HEK293T (cell line): ENCODE data around the gene FCER1G.

Source experiments
- CTCF ChIA-PET: fragments of 350-600 bp; formaldehyde crosslinking; extraction: SDS; loops from one replicate; lab custom pipeline; 2021; ENCODE audit warnings: antibody characterized with exemption, inconsistent platforms; lab: Yijun Ruan, JAX
- POLR2A ChIA-PET: fragments of 350-600 bp; formaldehyde crosslinking; extraction: SDS; loops from one replicate; lab custom pipeline; 2020; ENCODE audit warnings: antibody characterized with exemption, inconsistent platforms; lab: Yijun Ruan, JAX
- DNase-seq: peaks from one replicate; pipeline ENCODE4 v3.0.0; 2012; ENCODE audit warnings: mixed read lengths; ENCODE audit errors: extremely low spot score
- ARNT ChIP-seq: fragments of 450-650 bp; IDR thresholded peaks from 2 replicates; pipeline ENCODE4 v1.6.1; 2017; ENCODE audit warnings: mild to moderate bottlenecking
- BHLHE40 ChIP-seq: fragments of 450-650 bp; IDR thresholded peaks from 2 replicates; pipeline ENCODE4 v1.6.1; 2016; ENCODE audit warnings: mild to moderate bottlenecking, moderate library complexity, borderline replicate concordance
- CTBP1 ChIP-seq: fragments of 450-650 bp; IDR thresholded peaks from 2 replicates; pipeline ENCODE4 v1.6.1; 2016; ENCODE audit warnings: borderline replicate concordance
- ELF4 ChIP-seq: fragments of 450-650 bp; IDR thresholded peaks from 2 replicates; pipeline ENCODE4 v1.6.1; 2017; ENCODE audit warnings: antibody characterized with exemption
- FOXA1 ChIP-seq: fragments of 450-650 bp; IDR thresholded peaks from 2 replicates; pipeline ENCODE4 v1.6.1; 2016; ENCODE audit warnings: mild to moderate bottlenecking
- FOXK2 ChIP-seq: fragments of 450-650 bp; IDR thresholded peaks from 2 replicates; pipeline ENCODE4 v1.6.1; 2016; ENCODE audit warnings: mild to moderate bottlenecking
- FOXM1 ChIP-seq: fragments of 450-650 bp; IDR thresholded peaks from 2 replicates; pipeline ENCODE4 v1.6.1; 2017; ENCODE audit warnings: mild to moderate bottlenecking, borderline replicate concordance
- HDGF ChIP-seq: fragments of 450-650 bp; IDR thresholded peaks from 2 replicates; pipeline ENCODE4 v1.6.1; 2017; ENCODE audit warnings: antibody characterized with exemption, borderline replicate concordance
- L3MBTL2 ChIP-seq: fragments of 450-650 bp; conservative IDR thresholded peaks from 2 replicates; pipeline ENCODE4 v1.6.1; 2016; ENCODE audit warnings: mild to moderate bottlenecking
- LEF1 ChIP-seq: fragments of 450-650 bp; IDR thresholded peaks from 2 replicates; pipeline ENCODE4 v1.6.1; 2017; ENCODE audit warnings: mild to moderate bottlenecking, borderline replicate concordance
- NFRKB ChIP-seq: fragments of 450-650 bp; IDR thresholded peaks from 2 replicates; pipeline ENCODE4 v1.6.1; 2016; ENCODE audit warnings: mild to moderate bottlenecking, moderate library complexity
- PKNOX1 ChIP-seq: fragments of 450-650 bp; IDR thresholded peaks from 2 replicates; pipeline ENCODE4 v1.6.1; 2016
- SP1 ChIP-seq: fragments of 450-650 bp; IDR thresholded peaks from 2 replicates; pipeline ENCODE4 v1.6.1; 2017
- SUZ12 ChIP-seq: fragments of 450-650 bp; IDR thresholded peaks from 2 replicates; pipeline ENCODE4 v1.6.1; 2016; ENCODE audit warnings: mild to moderate bottlenecking
- TARDBP ChIP-seq: fragments of 450-650 bp; IDR thresholded peaks from 2 replicates; pipeline ENCODE4 v1.6.1; 2016
- ZNF384 ChIP-seq: fragments of 450-650 bp; IDR thresholded peaks from 2 replicates; pipeline ENCODE4 v1.6.1; 2016

Gene FCER1G

GRCh38 chr1:161207173-161207572 is 7.9 kb upstream of the FCER1G start:
- no peak for DNase-seq
- ChIA-PET POLR2A (no interaction called here), CTCF (interaction anchor here (1.0 kb wide), 1 partner anchor 20 kb away, joined by 3 read pairs; no protein-coding TSS in a partner anchor)
- TF ChIP-seq SUZ12 (no peak), PKNOX1 (no peak), FOXK2 (no peak)

- ChIA-PET CTCF (interaction anchor here (0.8 to 1.5 kb wide), 2 partner anchors 16 to 172 kb away, joined by 4 to 7 read pairs; no protein-coding TSS in a partner anchor), POLR2A (interaction anchor here (2.3 to 2.5 kb wide), 2 partner anchors 8 to 16 kb away, joined by 9 to 16 read pairs; partner anchors contain the start of genes NDUFS2 and TOMM40L)
- DNase-seq, result peak; percentile 89
- TF ChIP-seq NFRKB (no peak), HDGF (peak; percentile 12; the same call in 1 of the 2 replicates)
Observed at GRCh38 chr1:161209790-161210409, 5.2 kb upstream of the FCER1G start.

GRCh38 chr1:161214369-161214768 is 726 bp upstream of the FCER1G start:
- POLR2A ChIA-PET, result interaction anchor here (3.2 to 6.5 kb wide), 2 partner anchors 11 to 12 kb away, joined by 9 to 32 read pairs; partner anchors contain the start of genes NDUFS2 and TOMM40L
- no peak for DNase-seq
- no peak for TF ChIP-seq SUZ12
- TF ChIP-seq CTBP1, result no peak
- TF ChIP-seq BHLHE40, result no peak
- CTCF ChIA-PET, result no interaction called here

GRCh38 chr1:161216945-161217712 is 2.0 kb downstream of the FCER1G start:
- TF ChIP-seq ARNT (no peak), HDGF (no peak), LEF1 (no peak), PKNOX1 (no peak)

GRCh38 chr1:161217831-161218230 is 2.7 kb downstream of the FCER1G start:
- CTCF ChIA-PET, result interaction anchor here (0.9 to 1.2 kb wide), 2 partner anchors 9 to 164 kb away, joined by 5 to 6 read pairs; no protein-coding TSS in a partner anchor
- POLR2A ChIA-PET, result interaction anchor here (6.5 kb wide), 1 partner anchor 15 kb away, joined by 32 read pairs; the partner anchor contains the start of gene NDUFS2
- DNase-seq, result no peak
- no peak for TF ChIP-seq BHLHE40
- no peak for TF ChIP-seq ZNF384
- no peak for TF ChIP-seq SP1
- TF ChIP-seq HDGF, result no peak
- TF ChIP-seq LEF1, result no peak
- TF ChIP-seq CTBP1, result no peak
- no peak for TF ChIP-seq TARDBP
- no peak for TF ChIP-seq L3MBTL2

More at GRCh38 chr1:161216945-161217712, 2.0 kb downstream of the FCER1G start:
- ChIA-PET POLR2A (interaction anchor here (3.2 to 6.5 kb wide), 2 partner anchors 8 to 15 kb away, joined by 9 to 32 read pairs; partner anchors contain the start of genes NDUFS2 and TOMM40L), CTCF (interaction anchor here (0.9 to 1.2 kb wide), 3 partner anchors 9 to 165 kb away, joined by 3 to 6 read pairs (median 5); no protein-coding TSS in a partner anchor)
- no peak for DNase-seq

- TF ChIP-seq FOXM1 (no peak), ZNF384 (no peak)
- ChIA-PET POLR2A (interaction anchor here (6.5 kb wide), 1 partner anchor 16 kb away, joined by 32 read pairs; the partner anchor contains the start of gene NDUFS2), CTCF (interaction anchor here (1.2 kb wide), 1 partner anchor 163 kb away, joined by 5 read pairs; no protein-coding TSS in a partner anchor)
- no peak for DNase-seq
Observed at GRCh38 chr1:161218301-161219077, 3.4 kb downstream of the FCER1G start.

GRCh38 chr1:161219078-161219892 is 4.2 kb downstream of the FCER1G start:
- ChIA-PET POLR2A (interaction anchor here (0.7 to 6.5 kb wide), 3 partner anchors 17 to 181 kb away, joined by 3 to 32 read pairs (median 3); partner anchors contain the start of genes NDUFS2 and SDHC), CTCF (interaction anchor here (1.2 kb wide), 1 partner anchor 8 kb away, joined by 5 read pairs; no protein-coding TSS in a partner anchor)
- DNase-seq, result no peak
- TF ChIP-seq TARDBP, result no peak
- TF ChIP-seq SP1, result no peak
- TF ChIP-seq SUZ12, result no peak
- TF ChIP-seq ELF4, result no peak
- TF ChIP-seq ARNT, result no peak
- TF ChIP-seq BHLHE40, result no peak
- TF ChIP-seq HDGF, result no peak
- no peak for TF ChIP-seq FOXM1
- no peak for TF ChIP-seq CTBP1
- TF ChIP-seq NFRKB, result no peak
- no peak for TF ChIP-seq ZNF384
- TF ChIP-seq L3MBTL2, result no peak
- no peak for TF ChIP-seq FOXK2
- no peak for TF ChIP-seq PKNOX1
- no peak for TF ChIP-seq LEF1
- TF ChIP-seq FOXA1, result no peak
